NCI-H146 (cell line): ENCODE measurements around the gene TRIM16.
"Not testable (repeated sequence)": the region's sequence is repeated elsewhere in the genome, so short reads cannot be mapped to it uniquely, and the experiment has no call there.

Experiments used
- DNase-seq: peaks from one replicate; lab custom pipeline; 2025; lab: John Stamatoyannopoulos, UW

The TRIM16 gene

DNA sequence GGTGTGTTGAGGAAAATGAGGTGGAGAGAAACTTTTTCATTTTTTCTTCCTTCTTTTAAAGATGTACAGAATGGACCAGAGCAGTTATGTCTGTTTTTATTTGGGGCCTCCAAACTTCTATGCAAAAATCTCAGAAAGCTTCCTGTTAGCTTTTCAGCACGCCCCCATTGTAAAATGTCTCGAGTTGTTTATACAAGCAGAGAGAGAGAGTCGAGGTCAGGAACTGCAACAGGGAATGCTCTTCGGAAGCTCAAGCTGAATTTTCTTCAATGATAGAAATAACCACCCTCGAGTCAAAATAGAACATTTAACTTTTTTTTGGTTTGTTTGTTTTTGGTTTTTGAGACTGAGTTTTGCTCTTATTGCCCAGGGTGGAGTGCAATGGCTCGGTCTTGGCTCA, 68.3 kb downstream of the TRIM16 start:
- DNase-seq = not testable (repeated sequence)

DNA sequence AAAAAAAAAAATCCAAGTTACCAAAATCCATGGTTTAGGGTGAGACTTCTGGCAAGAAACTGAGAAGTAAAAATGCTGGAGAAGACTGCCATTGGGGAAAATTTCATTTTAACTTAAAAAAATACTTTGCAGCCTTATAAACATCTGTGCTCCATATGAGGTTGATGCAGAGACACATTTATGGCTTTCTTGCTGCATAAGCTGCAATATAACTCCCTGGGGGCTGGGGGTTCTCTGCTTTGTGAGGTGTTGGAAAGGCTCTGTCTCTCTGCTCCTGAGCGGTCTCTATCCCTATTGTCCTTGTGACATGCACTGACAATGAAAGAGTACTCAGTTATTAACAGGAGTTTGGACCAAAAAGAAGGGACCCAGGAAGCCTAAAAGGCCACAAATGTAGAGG, 71.0 kb downstream of the TRIM16 start:
- not testable (repeated sequence) for DNase-seq

DNA sequence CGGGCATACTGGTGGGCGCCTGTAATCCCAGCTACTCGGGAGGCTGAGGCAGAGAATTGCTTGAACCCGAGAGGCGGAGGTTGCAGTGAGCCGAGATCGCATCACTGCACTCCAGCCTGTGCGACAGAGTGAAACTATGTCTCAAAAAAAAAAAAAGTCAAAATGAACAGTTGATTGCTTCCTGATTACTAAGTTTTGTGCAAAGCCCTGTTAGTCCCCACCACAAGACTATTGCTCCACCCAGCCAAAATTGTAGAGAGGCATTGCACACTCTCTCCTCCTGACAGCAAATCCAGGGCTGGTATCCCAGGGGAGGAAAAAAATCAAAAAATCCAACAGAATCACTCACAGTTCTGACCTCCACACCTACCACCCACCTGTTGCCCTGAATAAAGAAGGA, 91.2 kb downstream of the TRIM16 start:
- not testable (repeated sequence) for DNase-seq

DNA sequence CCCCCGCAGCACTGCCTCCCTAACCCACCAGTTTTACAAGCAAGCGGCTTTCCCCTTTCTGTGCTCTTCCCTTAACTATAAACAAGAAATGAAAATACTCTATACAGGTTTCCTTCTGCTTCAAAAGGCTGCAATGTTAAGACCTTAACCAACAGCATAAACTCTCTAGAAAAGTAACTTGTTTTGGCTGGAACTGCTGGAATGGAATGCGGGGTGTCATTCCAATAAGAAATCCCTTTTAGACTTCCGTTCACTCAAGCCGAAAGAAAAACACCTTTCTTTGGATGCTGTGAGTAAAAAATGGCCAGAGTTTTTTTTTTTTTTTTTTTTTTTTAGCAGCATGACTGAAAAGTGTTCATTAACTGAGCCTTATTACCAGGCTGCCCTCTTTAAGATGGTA, 92.1 kb downstream of the TRIM16 start:
- DNase-seq = not testable (repeated sequence)

DNA sequence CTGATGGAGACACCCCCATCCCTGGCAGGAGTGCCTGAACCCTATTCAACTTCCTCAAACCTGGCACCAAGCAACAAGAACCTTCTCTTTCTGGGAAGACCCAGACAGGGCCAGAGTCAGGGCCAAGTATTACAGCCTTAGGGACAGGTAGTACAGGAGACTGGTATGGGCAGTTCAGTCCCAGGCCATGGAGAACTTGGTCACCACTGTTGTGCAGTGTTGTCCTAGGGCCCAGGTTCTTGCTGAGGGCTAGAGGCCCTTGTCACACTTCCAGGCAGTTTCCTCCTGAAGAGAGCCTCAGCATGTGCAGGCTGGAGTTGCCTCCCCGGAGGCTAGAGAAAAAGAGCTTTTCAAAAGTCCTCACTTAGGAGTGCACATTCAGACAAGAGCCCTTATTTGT, 93.3 kb downstream of the TRIM16 start:
- not testable (repeated sequence) for DNase-seq

DNA sequence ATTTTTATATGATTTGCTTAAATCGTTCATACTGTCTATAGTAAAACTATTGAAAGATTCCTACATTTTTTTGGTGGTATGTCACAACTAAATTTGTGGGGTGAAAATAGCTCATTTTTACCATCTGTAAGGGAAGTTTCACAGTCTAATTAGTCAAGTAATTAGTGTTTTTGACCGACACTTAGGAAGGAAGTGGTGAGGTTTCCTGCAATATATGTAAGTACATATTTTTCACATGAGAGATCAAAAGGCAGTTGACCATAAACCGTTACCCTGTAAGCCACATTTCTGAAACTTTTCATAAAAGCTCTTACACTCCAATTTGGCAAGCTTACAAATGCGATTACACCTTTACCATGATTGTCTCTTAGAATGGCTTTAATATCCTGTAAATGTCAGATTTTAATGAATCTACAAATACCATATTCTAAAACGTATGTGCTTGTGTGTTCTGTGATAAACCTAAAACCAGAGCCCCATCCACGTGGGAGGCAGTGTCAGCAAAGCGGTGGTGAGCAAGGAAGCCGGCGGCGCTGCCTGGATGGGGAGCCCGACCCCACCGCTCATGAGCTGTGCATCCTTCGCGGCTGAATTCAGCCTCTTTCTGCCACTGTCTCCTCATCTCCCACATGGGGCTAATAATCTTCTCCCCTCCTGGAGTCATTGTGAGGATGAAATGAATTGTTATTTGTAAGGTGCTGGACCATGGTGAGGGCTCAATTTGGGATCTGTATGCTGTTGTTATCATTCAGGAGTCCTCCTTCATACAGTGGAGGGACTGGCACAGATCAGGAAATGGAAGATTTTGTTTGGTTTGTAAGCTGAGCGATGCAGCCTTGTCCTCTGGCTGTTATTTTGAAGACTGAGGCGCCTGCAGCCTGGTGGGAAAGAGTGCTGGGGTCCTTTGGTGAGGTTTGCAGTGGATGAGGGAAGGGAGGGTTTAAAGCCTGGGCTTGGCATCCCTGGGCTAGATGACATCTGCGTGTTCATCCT, 94.3 kb downstream of the TRIM16 start:
- DNase-seq = not testable (repeated sequence)

DNA sequence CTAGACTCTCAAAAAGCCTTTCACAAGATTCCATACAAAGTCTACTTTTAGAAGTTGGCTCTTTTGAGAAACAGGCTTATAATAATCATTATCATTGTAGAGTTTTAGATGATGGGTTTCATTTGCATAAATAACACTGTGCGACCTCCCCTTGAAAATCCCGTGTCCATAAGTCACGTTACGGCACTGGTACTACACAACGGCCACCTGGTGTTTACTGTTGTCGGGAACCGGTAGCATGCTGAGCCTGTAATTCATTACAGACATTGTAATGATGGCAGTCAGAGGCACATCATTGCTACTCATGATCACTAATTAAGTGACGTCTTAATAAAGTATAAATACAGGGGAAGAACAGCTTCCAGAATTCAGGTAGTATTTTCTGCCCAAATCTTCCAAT, 96.1 kb downstream of the TRIM16 start:
- DNase-seq = peak; percentile 52

DNA sequence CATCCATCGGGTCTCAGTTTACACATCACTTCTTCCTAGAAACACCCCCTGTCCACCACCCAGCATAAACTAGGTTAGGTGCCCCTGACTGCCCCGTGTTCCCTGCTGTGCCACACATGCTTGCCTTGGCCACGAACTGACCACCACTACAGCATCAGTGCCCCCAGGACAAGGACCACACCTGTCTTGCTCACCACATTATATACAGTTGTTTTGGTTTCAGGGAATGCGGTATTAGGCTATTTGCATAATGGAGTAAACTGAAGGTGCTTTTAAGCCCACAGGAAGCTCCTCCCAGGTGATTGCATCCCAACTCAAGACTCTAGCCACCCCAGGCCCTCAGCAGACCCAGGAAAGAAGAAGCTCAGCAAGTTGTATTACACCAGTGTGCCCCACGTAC, 100.8 kb downstream of the TRIM16 start:
- DNase-seq = not testable (repeated sequence)

DNA sequence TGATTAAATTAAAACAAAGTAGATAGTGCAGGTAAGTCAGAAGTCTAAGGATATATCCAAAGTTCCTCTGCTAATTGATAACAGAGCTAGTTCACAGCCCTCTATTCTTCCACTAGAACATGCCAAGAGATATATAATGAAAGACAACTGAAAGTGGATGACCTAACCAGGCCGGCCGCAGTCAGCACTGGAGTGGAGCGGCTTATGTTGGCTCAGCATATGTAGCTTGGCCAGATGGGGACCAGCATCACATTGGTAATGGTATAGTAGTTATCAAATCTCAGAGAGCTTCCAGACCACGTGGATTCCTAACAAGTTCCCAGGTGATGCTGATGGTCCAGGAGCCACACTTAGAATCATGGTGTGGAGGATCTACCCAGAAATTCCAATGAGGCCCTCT, 102.6 kb downstream of the TRIM16 start:
- not testable (repeated sequence) for DNase-seq
